ENCODE results near the gene EIF2A.

DNA sequence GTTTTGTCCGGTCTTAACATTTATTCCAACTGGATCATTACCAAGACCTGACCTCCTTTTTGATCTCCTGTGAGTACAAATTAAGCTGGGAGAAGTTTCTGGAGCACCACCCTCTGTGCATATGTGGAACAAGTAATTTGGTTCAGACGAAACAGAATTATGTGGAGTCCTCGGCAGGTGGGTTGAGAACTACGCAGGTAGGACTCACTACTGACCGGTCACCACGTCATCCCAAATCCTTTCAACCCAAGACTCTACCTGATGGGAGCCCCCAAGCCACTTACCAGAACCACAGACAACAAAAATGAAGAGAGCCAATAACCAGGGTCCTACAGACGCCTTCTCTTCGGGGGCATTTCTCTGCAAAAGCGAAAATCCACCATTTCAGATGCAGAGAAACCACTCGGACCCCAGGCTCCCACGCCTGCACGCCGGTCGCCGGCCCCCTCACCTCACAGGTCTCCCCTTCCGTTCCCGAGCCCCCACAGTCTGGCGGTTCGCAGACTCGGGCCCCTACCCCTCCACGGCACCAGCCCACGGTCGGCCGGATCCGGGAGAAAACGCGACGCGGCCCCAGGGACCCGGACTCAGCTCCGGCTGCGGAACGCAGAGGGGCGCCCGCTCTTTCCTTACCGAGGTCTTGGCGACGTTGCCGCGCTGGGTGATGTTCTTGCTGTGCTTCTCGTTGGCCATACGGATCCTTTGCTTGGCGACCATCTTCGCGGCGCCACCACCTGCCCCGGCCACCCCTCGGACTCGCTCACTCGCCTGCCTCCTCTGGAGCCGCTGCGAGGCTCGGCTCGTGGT is 965 bp upstream of the EIF2A start:
- TF ChIP-seq GATAD2A (IDR thresholded peaks at IDR 0.05): no peak
- TF ChIP-seq TCF7L2 (IDR thresholded peaks at IDR 0.05; ENCODE audit: low read depth, low read length): no peak
- TF ChIP-seq, protein P1, sequence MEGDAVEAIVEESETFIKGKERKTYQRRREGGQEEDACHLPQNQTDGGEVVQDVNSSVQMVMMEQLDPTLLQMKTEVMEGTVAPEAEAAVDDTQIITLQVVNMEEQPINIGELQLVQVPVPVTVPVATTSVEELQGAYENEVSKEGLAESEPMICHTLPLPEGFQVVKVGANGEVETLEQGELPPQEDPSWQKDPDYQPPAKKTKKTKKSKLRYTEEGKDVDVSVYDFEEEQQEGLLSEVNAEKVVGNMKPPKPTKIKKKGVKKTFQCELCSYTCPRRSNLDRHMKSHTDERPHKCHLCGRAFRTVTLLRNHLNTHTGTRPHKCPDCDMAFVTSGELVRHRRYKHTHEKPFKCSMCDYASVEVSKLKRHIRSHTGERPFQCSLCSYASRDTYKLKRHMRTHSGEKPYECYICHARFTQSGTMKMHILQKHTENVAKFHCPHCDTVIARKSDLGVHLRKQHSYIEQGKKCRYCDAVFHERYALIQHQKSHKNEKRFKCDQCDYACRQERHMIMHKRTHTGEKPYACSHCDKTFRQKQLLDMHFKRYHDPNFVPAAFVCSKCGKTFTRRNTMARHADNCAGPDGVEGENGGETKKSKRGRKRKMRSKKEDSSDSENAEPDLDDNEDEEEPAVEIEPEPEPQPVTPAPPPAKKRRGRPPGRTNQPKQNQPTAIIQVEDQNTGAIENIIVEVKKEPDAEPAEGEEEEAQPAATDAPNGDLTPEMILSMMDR (IDR thresholded peaks at IDR 0.05 in 2 of 3, conservative IDR thresholded peaks at IDR 0.05 in 1 of 3; ENCODE audit: insufficient read depth in 2 of 3, low read depth in 1 of 3, low read length in 3 of 3): peak in 1 of 3 experiments; percentile 8; a peak in 1 of 6 replicates
- TF ChIP-seq, protein P2, sequence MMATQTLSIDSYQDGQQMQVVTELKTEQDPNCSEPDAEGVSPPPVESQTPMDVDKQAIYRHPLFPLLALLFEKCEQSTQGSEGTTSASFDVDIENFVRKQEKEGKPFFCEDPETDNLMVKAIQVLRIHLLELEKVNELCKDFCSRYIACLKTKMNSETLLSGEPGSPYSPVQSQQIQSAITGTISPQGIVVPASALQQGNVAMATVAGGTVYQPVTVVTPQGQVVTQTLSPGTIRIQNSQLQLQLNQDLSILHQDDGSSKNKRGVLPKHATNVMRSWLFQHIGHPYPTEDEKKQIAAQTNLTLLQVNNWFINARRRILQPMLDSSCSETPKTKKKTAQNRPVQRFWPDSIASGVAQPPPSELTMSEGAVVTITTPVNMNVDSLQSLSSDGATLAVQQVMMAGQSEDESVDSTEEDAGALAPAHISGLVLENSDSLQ (IDR thresholded peaks at IDR 0.05): no peak
- TF ChIP-seq, protein P3, sequence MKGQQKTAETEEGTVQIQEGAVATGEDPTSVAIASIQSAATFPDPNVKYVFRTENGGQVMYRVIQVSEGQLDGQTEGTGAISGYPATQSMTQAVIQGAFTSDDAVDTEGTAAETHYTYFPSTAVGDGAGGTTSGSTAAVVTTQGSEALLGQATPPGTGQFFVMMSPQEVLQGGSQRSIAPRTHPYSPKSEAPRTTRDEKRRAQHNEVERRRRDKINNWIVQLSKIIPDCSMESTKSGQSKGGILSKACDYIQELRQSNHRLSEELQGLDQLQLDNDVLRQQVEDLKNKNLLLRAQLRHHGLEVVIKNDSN (CRISPR knock-in tag; IDR thresholded peaks at IDR 0.05): no peak
- no peak for TF ChIP-seq ZNF274 (IDR thresholded peaks at IDR 0.05; ENCODE audit: borderline replicate concordance, low read depth, low read length)
- no peak for TF ChIP-seq NR2C2 (CRISPR knock-in tag; IDR thresholded peaks at IDR 0.05)
- no peak for TF ChIP-seq NR2C2 (tag; IDR thresholded peaks at IDR 0.05)
- TF ChIP-seq POLR2A (conservative IDR thresholded peaks at IDR 0.05): no peak
- TF ChIP-seq SMARCE1 (IDR thresholded peaks at IDR 0.05): no peak
